ENCODE measurements around the gene HOXA7.

HOXA7 gene

GRCh38 chr7:27153526-27153925 lies 2.9 kb downstream of the HOXA7 start:
- Histone ChIP-seq H3K36me3 (ENCODE audit: control insufficient read depth, insufficient read depth, low read length) (no peaks in the 10 kb centered on the region), H3K27me3 (ENCODE audit: control insufficient read depth, insufficient read depth, low read length) (peaks cover 91% of the 10 kb centered on the region), H3K4me3 (ENCODE audit: low read length) (no peak overlapping the region), H3K9ac (ENCODE audit: low read length) (no peak overlapping the region), H3K4me1 (ENCODE audit: control insufficient read depth, insufficient read depth, low read length) (peaks cover 46% of the 10 kb centered on the region), H3K9me3 (ENCODE audit: control insufficient read depth, low read length) (no peaks in the 10 kb centered on the region)

- peaks cover 51% of the 10 kb centered on the region for H3K4me1 ChIP-seq (ENCODE audit: control insufficient read depth, insufficient read depth, low read length)
- no peak overlapping the region for H3K4me3 ChIP-seq (ENCODE audit: low read length)
Measured at GRCh38 chr7:27152816-27153442, 3.5 kb downstream of the HOXA7 start.

DNA sequence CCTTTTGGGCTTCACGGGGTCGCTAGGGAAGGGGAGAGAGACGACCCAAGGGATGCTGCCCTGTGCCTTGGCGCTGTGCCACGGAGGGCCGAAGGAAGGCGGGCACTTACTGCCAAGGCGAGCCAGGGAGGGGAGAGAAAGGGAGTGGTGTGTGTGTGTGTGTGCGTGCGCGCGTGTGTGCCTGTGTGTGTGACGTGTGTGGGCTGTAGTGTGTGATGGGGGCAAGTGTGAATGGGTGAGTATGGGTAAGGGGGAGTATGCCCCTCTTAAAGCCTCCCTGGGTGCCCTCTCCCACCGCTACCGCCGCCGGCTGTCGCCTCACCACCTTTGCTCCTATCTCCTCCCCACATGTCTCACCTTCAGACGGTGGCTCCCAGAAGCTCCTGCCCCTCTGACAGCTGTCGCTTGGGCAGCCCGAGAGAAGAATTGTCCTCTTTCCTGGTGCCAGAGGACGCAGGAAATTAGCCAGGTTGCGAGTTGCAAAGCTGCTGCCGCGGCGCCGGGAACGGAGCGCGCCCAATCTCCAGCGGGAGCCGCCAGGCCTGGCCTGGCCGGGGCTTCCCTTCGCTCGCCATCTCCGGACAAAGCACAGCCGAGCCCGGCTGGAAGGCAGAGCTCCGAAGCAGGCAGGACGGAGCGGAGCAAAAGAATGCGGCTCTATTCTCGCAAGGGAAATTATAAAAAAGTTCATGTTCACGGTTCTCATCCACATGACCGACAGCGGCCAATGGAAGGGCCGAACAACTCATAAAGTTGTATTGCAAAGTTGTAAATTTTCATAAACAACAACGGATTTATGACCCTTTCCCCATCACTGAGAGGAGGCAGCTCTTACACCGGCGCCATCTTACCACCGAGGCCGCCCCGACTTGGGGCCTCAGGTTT lies 4.3 kb downstream of the HOXA7 start, which contains the start of gene HOXA3:
HOXA3 (minus strand) TSS at position 653 of the 885 bp plus-strand sequence. CDS start 41,943 bp downstream, outside the sequence.
- no peak within 1 kb of the TSS for H3K9ac ChIP-seq (ENCODE audit: low read length)
- no peak within 1 kb of the TSS for H3K4me3 ChIP-seq (ENCODE audit: low read length)
- peaks cover 51% of the 10 kb centered on the region for H3K4me1 ChIP-seq (ENCODE audit: control insufficient read depth, insufficient read depth, low read length)

More at GRCh38 chr7:27152816-27153442, 3.5 kb downstream of the HOXA7 start:
- H3K9me3 ChIP-seq (ENCODE audit: control insufficient read depth, low read length): no peaks in the 10 kb centered on the region
- no peaks in the 10 kb centered on the region for H3K36me3 ChIP-seq (ENCODE audit: control insufficient read depth, insufficient read depth, low read length)
- no peak overlapping the region for H3K9ac ChIP-seq (ENCODE audit: low read length)
- H3K27me3 ChIP-seq (ENCODE audit: control insufficient read depth, insufficient read depth, low read length): peaks cover 91% of the 10 kb centered on the region

DNA sequence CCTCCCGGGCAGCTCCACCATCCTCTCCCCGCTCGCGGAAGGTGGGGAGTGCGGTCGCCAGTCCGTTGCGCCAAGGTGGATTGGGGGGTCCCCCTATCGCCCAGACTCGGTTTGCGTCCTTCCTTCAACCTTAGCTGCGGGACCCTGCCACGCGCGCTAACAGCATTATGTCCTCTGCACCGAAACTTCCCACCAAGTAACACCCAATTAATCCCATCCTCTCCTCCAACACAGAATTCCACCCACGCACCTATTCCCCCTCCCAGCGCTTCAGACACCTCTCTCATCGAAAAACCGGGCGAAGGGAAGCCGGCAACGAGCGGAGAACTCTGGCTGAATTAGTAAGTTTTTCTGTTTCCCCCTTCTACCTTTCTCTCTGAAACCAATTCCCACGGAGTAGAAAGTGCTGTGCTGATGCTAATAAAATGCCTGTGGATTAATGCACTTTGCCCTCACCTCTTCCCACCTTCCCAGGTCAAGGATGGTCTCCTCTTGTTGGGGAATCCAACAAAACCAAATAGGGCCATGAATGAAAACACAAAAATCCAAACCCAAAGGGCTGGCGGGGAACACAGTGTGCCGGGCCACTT lies 5.0 kb downstream of the HOXA7 start:
- Histone ChIP-seq H3K9me3 (ENCODE audit: control insufficient read depth, low read length) (no peaks in the 10 kb centered on the region), H3K9ac (ENCODE audit: low read length) (no peak overlapping the region), H3K36me3 (ENCODE audit: control insufficient read depth, insufficient read depth, low read length) (no peaks in the 10 kb centered on the region), H3K27me3 (ENCODE audit: control insufficient read depth, insufficient read depth, low read length) (peaks cover 90% of the 10 kb centered on the region), H3K4me1 (ENCODE audit: control insufficient read depth, insufficient read depth, low read length) (peaks cover 51% of the 10 kb centered on the region), H3K4me3 (ENCODE audit: low read length) (peak overlapping the region; percentile 44)

More for the DNA sequence above, 4.3 kb downstream of the HOXA7 start, which contains the start of gene HOXA3:
- Histone ChIP-seq H3K27me3 (ENCODE audit: control insufficient read depth, insufficient read depth, low read length) (peaks cover 90% of the 10 kb centered on the region), H3K36me3 (ENCODE audit: control insufficient read depth, insufficient read depth, low read length) (no peaks in the 10 kb centered on the region), H3K9me3 (ENCODE audit: control insufficient read depth, low read length) (no peaks in the 10 kb centered on the region)

DNA sequence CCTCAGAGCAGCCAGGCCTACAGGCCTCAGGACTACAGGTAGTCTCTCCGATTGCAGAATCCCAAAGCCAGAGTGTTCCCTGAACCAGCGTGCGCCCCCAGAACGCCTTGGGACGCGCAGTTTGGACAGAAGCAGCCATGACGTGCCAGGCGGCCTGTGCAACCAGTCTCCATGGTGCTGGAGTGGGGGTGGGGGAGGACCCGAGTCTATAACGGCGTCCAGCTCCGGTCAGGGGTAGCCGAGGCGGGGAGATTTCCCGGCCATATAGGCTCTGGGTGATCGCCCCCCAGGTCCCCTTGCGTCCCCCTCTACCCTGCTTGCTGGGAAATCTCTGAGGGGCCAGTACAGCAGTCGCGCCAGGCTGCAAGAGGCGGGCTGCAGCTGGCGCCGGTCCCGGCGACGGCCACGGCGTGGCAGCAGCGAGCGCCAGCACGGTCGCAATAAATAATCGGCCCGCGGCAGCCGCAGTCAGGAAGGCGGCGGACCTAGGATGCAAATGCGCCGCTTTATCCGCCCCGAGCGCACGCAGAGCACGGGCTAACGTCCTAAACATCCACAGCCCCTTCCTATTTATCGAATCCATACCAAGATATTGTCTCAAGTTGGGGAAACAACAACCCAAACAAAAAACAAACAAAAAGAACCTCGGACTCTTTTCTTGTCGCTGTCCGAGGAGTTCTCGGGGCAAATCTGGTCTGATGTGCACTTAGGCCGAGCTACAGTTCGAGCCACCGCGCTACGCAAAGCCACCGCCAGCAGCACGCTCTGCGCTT lies 5.7 kb downstream of the HOXA7 start:
- peaks cover 45% of the 10 kb centered on the region for H3K4me1 ChIP-seq (ENCODE audit: control insufficient read depth, insufficient read depth, low read length)
- H3K36me3 ChIP-seq (ENCODE audit: control insufficient read depth, insufficient read depth, low read length): no peaks in the 10 kb centered on the region
- peak overlapping the region; percentile 44 for H3K4me3 ChIP-seq (ENCODE audit: low read length)
- H3K9ac ChIP-seq (ENCODE audit: low read length): no peak overlapping the region
- H3K27me3 ChIP-seq (ENCODE audit: control insufficient read depth, insufficient read depth, low read length): peaks cover 90% of the 10 kb centered on the region
- no peaks in the 10 kb centered on the region for H3K9me3 ChIP-seq (ENCODE audit: control insufficient read depth, low read length)

- H3K9ac ChIP-seq (ENCODE audit: low read length): no peak overlapping the region
Measured at GRCh38 chr7:27149842-27150567, 6.5 kb downstream of the HOXA7 start.

DNA sequence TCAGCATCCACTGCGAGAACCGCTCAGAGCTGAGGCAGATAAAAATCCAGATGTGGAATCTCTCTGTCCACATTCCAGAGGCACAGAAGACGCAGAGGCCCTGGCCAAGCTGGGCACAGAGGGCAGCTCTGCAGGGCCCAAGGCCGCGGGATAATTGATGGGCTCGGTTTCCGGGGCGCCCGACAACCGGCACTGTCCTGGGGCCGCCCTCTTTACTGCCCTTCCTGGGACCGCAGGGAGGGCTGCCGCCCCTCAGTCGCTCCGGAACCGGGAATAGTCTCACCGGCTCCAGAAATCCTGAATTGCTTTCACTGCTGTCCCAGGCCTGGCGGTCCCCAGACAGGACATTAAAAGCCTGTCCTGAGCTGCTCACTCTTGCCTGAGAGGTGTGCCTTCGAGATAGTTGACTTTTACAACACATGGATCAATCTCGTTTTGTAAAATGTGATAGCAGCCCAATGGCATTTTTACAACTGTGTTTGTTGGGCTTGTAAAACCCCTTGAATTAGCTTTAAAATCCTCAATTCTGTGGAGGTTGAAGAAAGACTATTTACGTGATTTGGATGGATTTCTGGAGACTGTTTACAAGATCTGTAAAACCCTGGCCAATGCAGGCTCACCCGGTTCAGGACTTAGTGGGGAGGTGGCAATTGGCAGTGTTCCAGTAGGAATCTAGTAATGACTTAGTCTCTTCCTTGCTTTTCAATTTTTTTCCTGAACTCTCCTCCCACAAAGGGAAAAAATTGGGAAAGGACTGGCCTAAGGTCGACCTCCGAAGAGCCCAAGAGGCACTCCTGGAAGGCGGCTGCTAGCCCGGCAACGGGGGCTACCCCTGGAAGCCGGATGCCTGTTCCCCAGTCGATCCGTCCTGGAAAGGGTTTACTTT lies 7.5 kb downstream of the HOXA7 start:
- Histone ChIP-seq H3K27me3 (ENCODE audit: control insufficient read depth, insufficient read depth, low read length) (peaks cover 90% of the 10 kb centered on the region), H3K4me3 (ENCODE audit: low read length) (no peak overlapping the region), H3K4me1 (ENCODE audit: control insufficient read depth, insufficient read depth, low read length) (peaks cover 42% of the 10 kb centered on the region), H3K9me3 (ENCODE audit: control insufficient read depth, low read length) (no peaks in the 10 kb centered on the region), H3K36me3 (ENCODE audit: control insufficient read depth, insufficient read depth, low read length) (no peaks in the 10 kb centered on the region), H3K9ac (ENCODE audit: low read length) (no peak overlapping the region)

More at GRCh38 chr7:27149842-27150567, 6.5 kb downstream of the HOXA7 start:
- peaks cover 40% of the 10 kb centered on the region for H3K4me1 ChIP-seq (ENCODE audit: control insufficient read depth, insufficient read depth, low read length)
- peak overlapping the region; percentile 44 for H3K4me3 ChIP-seq (ENCODE audit: low read length)
- H3K27me3 ChIP-seq (ENCODE audit: control insufficient read depth, insufficient read depth, low read length): peaks cover 90% of the 10 kb centered on the region
- H3K9me3 ChIP-seq (ENCODE audit: control insufficient read depth, low read length): no peaks in the 10 kb centered on the region
- H3K36me3 ChIP-seq (ENCODE audit: control insufficient read depth, insufficient read depth, low read length): no peaks in the 10 kb centered on the region

DNA sequence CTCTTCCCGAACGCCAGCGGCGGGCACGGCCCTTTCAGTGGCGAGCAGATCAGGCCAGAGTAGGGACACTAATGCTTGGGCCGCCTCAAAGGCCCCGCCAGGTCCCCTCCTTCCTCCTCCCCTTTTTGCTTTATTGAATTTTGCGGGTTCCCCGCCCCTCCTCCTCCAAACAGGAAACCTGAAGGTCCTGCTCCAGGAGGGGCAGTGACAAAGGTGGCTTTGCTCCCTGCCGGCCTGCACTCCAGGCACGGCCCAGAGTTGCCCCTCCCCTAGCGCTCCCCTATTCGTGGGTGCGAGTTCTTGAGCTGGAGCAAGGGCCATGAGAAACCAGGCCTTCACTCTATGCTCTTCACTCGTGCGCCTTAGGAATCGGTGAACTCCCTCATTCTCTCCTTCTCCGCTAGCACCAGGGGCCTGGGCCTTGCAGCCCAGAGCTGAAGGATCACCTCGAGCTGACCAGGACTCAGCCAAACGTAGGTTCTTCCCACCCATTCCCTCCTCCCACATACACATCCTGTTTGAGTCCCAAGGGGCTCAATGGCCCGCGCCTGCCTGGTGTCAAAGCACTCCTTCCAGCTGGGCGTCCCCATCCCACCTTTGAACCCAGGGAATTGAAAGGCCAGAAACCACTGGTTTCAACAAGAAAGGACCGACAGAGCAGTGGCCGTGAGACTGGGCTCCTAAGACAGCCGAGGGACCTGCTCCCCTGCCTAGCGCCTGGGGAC lies 8.3 kb downstream of the HOXA7 start:
- Histone ChIP-seq H3K4me3 (ENCODE audit: low read length) (no peak overlapping the region), H3K9ac (ENCODE audit: low read length) (no peak overlapping the region), H3K36me3 (ENCODE audit: control insufficient read depth, insufficient read depth, low read length) (no peaks in the 10 kb centered on the region), H3K27me3 (ENCODE audit: control insufficient read depth, insufficient read depth, low read length) (peaks cover 84% of the 10 kb centered on the region), H3K9me3 (ENCODE audit: control insufficient read depth, low read length) (no peaks in the 10 kb centered on the region), H3K4me1 (ENCODE audit: control insufficient read depth, insufficient read depth, low read length) (peaks cover 42% of the 10 kb centered on the region)

DNA sequence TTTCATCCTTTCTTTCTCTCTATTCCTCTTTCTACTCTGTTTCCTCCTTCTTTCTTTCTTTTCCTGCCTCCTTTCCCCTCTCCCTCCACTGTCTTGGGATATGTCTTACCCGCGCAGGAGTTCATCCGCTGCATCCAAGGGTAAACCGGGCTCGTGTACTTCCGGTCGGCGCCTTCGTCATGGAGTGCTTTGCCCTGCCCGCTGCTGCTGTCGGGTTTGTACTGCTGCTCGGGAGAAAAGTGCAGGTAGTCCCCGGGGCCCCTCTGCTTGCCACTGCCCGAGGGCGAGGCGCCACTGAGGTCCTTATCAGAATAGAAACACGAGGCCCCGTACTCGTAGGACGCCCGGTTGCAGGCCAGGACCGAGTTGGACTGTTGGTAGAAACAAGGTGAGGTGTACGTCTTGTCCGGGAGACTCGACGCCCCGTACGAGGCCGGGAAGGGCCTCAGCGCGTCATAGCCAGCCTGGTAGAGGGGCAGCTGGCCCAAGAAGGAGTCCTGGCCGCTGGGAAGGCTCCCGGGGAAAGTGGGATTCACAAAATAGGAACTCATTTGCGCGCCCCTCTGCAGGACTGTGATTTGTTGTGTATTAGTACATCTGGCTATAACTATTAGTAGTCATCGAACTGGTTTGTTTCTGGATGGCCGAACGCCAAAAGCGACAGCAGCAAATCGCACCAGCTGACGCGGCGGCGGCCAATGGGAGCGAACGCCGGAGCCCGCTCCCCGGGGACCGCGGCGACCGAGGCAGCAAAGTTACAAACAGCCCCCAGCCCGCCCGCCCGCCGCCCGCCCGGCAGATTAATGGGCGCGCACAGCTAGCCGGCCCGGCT lies 9.1 kb downstream of the HOXA7 start, which contains the start of gene HOXA6:
HOXA6 (minus strand) TSS at position 576 of the 832 bp plus-strand sequence; CDS start at position 551, 25 bp downstream.
- H3K27me3 ChIP-seq (ENCODE audit: control insufficient read depth, insufficient read depth, low read length): peaks cover 77% of the 10 kb centered on the region
- H3K4me1 ChIP-seq (ENCODE audit: control insufficient read depth, insufficient read depth, low read length): peaks cover 37% of the 10 kb centered on the region
- H3K9me3 ChIP-seq (ENCODE audit: control insufficient read depth, low read length): no peaks in the 10 kb centered on the region
- H3K4me3 ChIP-seq (ENCODE audit: low read length): no peak within 1 kb of the TSS
- no peak within 1 kb of the TSS for H3K9ac ChIP-seq (ENCODE audit: low read length)
- H3K36me3 ChIP-seq (ENCODE audit: control insufficient read depth, insufficient read depth, low read length): no peaks in the 10 kb centered on the region
